Activated CD4-positive, alpha-beta T cell treated with anti-CD3 and anti-CD28 coated beads, Interleukin-10, Interleukin-2, amounts not matched to agents 100 ng/mL and 50 ng/mL, durations not matched to agents 16 hours and 8 hours (primary cell): ENCODE results near the gene SLC37A1.

Source experiments
- DNase-seq: peaks from one replicate; pipeline ENCODE4 v3.0.0-alpha.2; 2020

SLC37A1 gene

DNA sequence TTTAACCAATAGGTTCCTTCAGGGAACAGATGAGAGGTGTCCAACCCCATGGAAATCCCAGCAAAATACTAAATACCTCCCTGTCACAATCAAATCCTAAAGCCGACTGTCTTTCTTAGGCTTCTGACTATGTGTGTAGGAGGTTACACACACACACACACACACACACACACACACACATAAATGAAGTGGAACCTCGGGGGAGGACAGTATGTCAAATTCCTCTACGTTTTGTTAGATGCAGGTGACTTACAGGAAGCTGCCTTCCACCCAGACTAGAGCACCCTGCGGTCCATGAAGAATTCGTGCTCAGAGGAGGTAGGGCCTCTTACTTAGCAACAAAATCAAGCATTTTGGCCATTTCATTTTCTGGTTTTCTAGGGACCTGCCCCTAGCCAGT, 34.1 kb upstream of the SLC37A1 start:
- DNase-seq: no peak

GRCh38 chr21:42480736-42481135, 32.9 kb upstream of the SLC37A1 start:
- no peak for DNase-seq

DNA sequence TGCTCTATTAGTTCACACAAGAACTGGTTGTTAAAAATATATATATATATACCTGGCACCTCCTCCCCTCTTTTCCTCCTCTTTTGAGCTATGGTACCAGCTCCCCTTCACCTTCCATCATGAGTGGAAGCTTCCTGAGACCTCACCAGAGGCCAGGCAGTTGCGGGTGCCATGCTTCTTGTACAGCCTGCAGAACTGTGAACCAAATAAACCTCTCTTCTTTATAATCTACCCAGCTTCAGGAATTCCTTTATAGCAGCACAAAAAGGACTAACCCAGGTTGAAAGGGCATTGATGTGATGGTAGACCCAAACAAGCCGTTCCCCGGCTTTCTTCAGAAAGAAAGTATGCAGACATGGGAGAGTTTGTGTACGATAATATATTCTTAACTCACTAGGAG, 32.5 kb upstream of the SLC37A1 start:
- DNase-seq: no peak

DNA sequence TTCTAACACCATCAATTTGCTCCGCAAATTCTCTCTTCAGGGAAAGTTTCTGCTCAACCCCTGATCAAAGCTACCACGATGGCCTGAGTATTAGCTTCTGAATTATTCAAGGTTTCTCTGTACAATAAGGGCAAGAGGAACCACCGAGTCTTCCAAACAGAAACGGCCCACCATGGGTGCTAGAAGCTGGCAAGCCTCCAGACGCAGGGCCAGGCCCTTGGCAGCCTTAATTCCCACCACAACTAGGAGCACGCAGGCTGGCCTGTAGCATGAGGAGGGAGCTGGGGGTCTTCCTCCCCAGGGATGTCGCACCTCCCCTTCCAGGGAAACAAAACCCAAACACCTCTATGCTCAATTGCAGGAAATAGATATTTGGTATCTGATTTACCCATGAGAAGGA, 28.7 kb upstream of the SLC37A1 start:
- no peak for DNase-seq

GRCh38 chr21:42486072-42486471, 27.6 kb upstream of the SLC37A1 start:
- no peak for DNase-seq

DNA sequence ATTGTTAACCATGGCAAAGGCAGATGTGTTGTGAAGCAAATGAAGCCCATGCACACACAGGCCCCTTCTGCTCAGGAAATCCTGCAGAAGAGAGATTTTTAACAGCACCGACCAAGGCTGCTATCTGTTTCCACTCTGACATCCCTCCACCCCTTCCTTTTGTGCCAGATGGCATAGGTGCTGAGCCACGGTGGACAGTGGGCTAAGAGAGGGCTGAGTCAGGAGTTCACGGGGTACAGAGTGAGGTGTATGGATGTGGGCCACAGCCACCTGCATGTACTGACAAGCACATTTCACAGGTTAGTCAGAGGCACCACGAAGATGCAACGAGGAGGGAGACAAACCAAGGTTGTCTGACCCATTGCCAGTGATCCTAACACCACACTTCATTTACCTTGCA, 27.1 kb upstream of the SLC37A1 start:
- DNase-seq: no peak

DNA sequence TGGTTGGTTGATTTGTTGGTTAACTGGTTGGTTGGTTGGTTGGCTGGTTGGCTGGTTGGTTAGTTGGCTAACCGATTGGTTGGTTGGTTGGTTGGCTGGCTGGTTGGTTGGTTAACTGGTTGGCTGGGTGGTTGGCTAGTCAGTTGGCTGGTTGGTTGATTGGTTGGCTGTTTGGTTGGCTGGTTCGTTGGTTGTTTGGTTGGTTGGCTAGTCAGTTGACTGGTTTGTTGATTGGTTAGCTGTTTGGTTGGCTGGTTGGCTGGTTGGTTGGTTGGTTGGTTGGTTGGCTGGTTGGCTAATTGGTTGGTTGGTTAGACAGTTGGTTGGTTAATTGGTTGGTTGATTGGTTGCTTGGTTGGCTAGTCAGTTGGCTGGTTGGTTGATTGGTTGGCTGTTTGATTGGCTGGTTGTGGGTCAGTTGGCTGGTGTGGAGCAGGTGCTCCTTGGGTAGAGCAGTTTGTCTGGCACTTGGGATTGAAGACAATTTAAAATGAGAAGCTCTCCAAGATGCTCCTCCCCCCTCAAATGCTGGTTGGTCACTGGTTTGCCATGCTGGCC, 24.6 kb upstream of the SLC37A1 start:
- DNase-seq: no peak

DNA sequence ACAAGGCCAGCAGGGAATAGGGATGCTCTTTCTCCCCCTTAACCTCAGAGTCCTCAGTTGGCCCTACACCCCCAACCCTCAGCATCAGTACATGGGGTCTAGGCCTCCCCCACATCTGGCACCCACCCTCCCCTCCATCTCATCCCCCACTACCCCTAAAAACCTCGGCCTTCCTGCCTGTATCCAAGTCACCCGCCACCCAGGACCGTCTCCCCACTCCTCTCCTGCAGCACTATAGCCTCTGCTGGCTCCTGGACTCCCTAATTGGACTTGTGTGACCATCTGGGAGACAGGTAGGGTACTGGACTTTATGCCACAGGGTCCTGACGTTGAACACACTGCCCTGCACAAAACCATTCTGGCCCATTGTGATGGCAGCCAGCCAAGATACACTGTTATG, 23.7 kb upstream of the SLC37A1 start:
- no peak for DNase-seq

- no peak for DNase-seq
Measured at GRCh38 chr21:42490720-42491119, 22.9 kb upstream of the SLC37A1 start.

GRCh38 chr21:42491328-42491727, 22.3 kb upstream of the SLC37A1 start:
- DNase-seq: no peak

GRCh38 chr21:42492201-42492600, 21.5 kb upstream of the SLC37A1 start:
- no peak for DNase-seq

- no peak for DNase-seq
Measured at GRCh38 chr21:42493109-42494060, 20.3 kb upstream of the SLC37A1 start.

DNA sequence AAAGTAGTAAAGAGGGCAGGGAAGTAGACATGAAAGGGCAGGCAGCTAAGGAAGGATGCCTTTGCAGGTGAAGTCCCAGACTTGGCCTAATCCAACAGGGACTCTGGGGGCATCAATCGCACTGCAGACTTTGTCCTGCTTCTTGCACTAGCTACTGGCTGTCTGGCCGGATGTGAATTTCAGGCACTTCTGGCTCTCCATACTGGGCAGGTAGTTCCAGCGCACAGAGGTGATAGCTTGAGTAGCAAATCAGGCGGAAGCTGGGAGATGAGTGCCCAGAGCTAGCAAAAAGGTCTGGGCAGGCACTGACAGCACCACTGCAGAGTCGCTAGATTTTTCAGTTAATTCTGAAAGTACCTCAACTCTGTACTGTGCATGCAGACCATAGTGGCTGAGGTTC, 18.6 kb upstream of the SLC37A1 start:
- no peak for DNase-seq

DNA sequence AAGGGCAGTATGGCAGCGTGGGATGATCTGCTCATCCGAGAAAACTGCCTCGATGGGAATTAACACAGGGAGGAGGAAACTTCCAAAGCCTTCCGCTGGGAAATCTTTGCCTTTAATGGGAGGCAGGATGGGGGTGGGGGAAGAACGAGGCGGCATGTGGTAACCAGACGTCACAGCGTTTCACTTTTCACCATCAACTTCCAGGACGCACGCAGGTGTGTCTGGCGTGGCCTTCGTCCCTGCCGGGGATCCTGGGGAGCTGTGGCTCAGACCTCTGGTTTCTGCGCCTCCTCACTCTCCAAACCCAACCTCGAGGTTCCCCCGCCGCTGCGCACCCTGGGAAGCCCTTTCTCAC, 17.9 kb upstream of the SLC37A1 start:
- no peak for DNase-seq

DNA sequence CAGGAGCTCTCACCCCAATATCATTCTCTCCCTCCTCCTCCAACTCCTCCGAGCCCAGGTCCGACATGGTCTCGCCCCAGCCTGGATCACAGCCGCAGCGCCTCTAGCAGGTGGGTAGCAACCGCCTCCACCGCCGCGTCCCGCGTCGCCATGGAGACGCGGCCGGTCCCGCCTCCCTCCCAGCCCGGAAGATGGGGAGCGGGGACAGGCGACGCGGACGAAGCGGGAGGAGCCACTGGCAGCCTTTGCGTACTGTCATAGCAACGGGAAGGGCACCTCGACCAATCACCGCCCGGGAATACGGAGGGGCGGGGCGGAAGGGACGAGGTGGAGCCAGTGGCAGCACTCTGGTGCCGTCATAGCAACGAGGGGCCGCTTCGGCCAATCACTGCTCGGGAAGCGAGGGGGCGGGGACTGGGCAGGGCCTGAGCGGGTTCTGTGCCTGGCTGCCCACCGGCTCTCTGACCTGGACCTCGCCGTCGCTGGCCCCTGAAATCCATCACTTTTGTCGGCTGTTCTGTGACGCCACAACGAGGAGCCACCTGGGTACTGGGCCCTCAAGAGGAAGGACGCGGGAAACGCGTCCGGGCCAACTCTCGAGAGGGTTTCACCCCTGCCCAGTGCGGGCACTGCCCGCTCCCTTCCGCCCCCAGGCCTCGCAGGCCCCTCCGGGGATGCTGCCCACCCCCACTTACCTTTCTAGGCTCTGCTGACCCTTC, 17.4 kb upstream of the SLC37A1 start, which contains the start of gene RSPH1:
RSPH1 (minus strand) TSS at position 105 of the 719 bp plus-strand sequence; CDS start at position 67, 38 bp downstream.
- peak; percentile 100 for DNase-seq

DNA sequence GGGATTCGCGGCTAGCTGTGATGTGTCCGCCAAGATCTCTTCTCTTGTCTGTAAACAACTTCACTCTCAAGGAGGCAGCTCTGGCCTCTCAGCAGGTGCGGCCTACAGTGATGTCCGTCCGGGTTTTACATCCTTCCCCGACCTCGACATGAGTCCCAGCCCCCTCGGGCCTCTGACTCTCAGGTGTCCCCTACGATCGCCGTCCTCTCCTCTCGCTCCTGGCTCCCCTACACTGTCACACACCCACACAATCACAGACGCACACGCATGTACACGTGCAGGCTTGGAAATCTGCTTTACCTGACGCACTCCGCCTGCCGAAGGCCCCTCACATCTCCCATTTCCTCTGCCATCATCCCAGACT, 16.8 kb upstream of the SLC37A1 start:
- DNase-seq: no peak

- no peak for DNase-seq
Measured at GRCh38 chr21:42498012-42498411, 15.6 kb upstream of the SLC37A1 start.

DNA sequence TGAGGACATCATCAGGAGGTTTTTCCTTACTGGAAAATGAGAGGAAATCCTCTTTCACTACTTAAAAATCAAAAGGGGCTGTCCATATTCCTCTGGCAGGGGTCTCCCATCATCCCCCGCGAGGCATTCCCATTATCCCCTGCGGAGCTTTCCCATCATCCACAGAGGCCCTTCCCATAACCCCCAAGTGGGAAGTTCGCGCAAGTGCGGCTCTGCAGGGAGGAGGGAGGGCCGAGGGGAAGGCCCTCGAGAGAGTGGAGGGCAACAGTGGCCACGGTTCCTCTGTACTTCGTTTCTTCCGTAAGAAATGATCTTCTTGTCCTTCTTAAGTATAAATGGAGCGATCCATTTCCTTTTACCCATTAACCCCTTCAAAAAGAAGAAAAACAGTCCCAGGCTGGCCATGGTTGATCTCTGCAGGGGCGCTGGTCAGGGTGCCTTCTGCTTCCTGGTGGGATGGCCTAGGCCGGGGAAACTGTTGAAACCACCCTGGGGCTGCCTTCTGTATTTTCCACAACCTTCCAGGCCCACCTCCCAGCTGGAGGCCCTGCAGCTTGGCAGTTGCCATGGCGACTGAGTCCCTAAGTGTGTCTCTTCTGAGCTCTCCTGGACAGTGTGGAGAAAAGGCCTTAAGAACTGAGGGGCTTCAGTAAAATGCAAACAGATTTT, 14.1 kb upstream of the SLC37A1 start:
- no peak for DNase-seq

- no peak for DNase-seq
Measured at GRCh38 chr21:42500225-42500624, 13.4 kb upstream of the SLC37A1 start.

DNA sequence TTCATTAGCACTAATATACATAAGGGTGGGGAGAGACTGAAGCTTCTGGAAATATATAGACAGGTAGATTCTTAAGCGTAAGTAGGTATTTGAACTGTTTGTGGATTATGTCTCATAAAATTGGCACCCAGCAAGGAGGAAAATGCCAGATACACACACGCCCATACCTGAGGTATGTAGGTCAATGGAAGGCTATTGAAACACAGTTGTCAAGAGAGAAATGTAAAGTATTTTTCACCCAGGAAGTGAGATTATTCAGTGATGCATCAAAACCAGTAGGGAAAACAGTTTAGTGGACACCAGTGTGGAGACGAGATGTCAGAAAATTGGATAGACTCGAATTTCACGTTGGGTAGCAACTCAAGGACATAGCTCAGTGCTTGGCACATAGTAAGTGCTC, 12.9 kb upstream of the SLC37A1 start:
- no peak for DNase-seq

DNA sequence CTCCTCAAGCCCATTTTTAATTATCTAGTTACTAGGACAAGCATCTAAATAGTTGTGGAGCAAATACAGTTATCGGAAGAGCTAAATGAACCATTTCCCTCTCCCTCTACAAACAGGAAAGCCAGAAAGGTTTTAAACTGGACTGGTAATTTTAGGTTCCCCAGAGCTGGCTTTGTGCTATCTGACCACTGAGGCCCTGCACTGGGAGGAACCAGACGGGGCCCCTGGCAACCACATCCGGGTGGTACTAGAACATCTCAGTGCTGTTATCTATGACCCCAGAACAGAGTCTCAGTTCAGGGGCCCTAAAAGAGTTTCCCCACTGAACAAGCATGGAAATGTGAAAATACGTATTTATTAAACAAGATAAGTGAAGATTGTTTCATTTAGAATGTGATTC, 9.9 kb upstream of the SLC37A1 start:
- peak; percentile 17 for DNase-seq

GRCh38 chr21:42505090-42505726, 8.4 kb upstream of the SLC37A1 start:
- DNase-seq: no peak

DNA sequence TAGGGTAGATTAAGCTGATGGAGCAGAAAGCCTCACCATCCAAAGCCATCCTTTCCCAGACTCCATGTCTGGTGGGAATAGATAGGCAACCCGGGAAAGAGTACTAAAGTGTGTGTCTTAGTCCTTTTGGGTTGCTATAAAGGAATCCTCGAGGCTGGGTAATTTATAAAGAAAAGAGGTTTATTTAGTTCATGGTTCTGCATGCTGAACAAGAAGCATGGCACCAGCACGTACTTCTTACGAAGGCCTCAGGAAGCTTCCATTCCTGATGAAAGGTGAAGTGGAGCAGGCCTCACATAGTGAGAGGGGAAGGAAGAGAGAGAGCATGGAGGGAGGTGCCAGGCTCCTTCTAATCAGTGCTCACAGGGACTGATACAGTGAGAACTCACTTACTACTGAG, 6.2 kb upstream of the SLC37A1 start:
- DNase-seq: no peak
